Panc1 (cell line): ENCODE measurements around the gene E2F2. TPM values are rescaled to one million over a fixed set of nuclear protein-coding genes. Genes with fewer than 3 reads are reported as not detected.

ENCODE experiments used
- ATAC-seq: fragments of 200-7000 bp; cut with Tn5 transposase; 2 replicates; pipeline ENCODE4 v1.9.1; 2020; ENCODE audit warnings: mild to moderate bottlenecking, moderate library complexity
- BruUV-seq: library from RNA; stranded (reverse); fragments of 400-500 nt; replicated peaks from 2 replicates; lab custom pipeline; 2021; lab: Mats Ljungman, UMichigan
- CTCF ChIA-PET: fragments of 300-600 bp; sonication (Branson Sonifier 250); formaldehyde crosslinking; loops from one replicate; lab custom pipeline; 2022; ENCODE audit warnings: antibody characterized with exemption; lab: Charles Lee
- POLR2A ChIA-PET: fragments of 300-600 bp; sonication (Branson Sonifier 250); formaldehyde crosslinking; loops from one replicate; lab custom pipeline; 2022; ENCODE audit warnings: antibody characterized with exemption; lab: Charles Lee
- DNase-seq: peaks from one replicate; pipeline ENCODE4 v3.0.0-alpha.2; 2010; ENCODE audit warnings: low read depth, low spot score
- H3K27ac ChIP-seq: 2 replicates; pipeline ENCODE4 v1.5.1; 2011; ENCODE audit warnings: mild to moderate bottlenecking, low read length, inconsistent platforms
- H3K27me3 ChIP-seq: fragments of 200-500 bp; sonication (Bioruptor generic); 2 replicates; pipeline ENCODE4 v1.6.0; 2014; ENCODE audit warnings: low read length, inconsistent platforms; ENCODE audit not compliant: control insufficient read depth, insufficient read depth
- H3K36me3 ChIP-seq: fragments of 200-500 bp; sonication (Bioruptor generic); 2 replicates; pipeline ENCODE4 v1.5.1; 2014; ENCODE audit warnings: inconsistent platforms, mild to moderate bottlenecking, low read length, moderate library complexity; ENCODE audit not compliant: control insufficient read depth, insufficient read depth
- H3K4me1 ChIP-seq: 2 replicates; pipeline ENCODE4 v1.5.1; 2011; ENCODE audit warnings: inconsistent platforms, mild to moderate bottlenecking, low read length, moderate library complexity; ENCODE audit not compliant: control insufficient read depth, insufficient read depth
- H3K4me3 ChIP-seq, 2 experiments: 2 replicates each; pipeline ENCODE4 v1.5.1; 2011 to 2012; ENCODE audit warnings: low read depth in 2 of 2, low read length in 2 of 2, mild to moderate bottlenecking in 2 of 2, inconsistent platforms in 1 of 2, moderate library complexity in 1 of 2
- H3K9me3 ChIP-seq: fragments of 200-500 bp; sonication (Bioruptor generic); 2 replicates; pipeline ENCODE4 v1.5.1; 2014; ENCODE audit warnings: low read depth, mild to moderate bottlenecking, inconsistent platforms, low read length, moderate library complexity; ENCODE audit not compliant: control insufficient read depth, insufficient read depth
- SIN3A ChIP-seq: IDR thresholded peaks from 2 replicates; pipeline ENCODE4 v1.6.1; 2012; ENCODE audit warnings: low read depth, mild to moderate bottlenecking, low read length, moderate library complexity, borderline replicate concordance; ENCODE audit not compliant: insufficient read depth
- TCF7L2 ChIP-seq: IDR thresholded peaks from 2 replicates; pipeline ENCODE4 v1.6.1; 2011; ENCODE audit warnings: mild to moderate bottlenecking, low read depth, low read length, inconsistent platforms
- in situ Hi-C: cut with HindIII; loops from 2 replicates; pipeline ENCODE4 v1.10.0; 2016; ENCODE audit warnings: low sequenced_read_pairs, low pct_unique_long_range_greater_than_20kb
- intact Hi-C: fragments of 100-400 bp; cut with micrococcal nuclease; formaldehyde crosslinking; loops from one replicate; pipeline ENCODE4 v1.10.0; 2022; ENCODE audit not compliant: unreplicated experiment
- total RNA-seq: library from RNA; stranded (reverse); gene quantifications from one replicate; pipeline ENCODE4 v1.2.1, GENCODE V29; 2021; ENCODE audit not compliant: unreplicated experiment
- TF ChIP-seq, protein P1 (sequence below), 2 experiments: IDR thresholded peaks; 2 replicates each; pipeline ENCODE4 v1.6.1; 2011 to 2012; ENCODE audit warnings: low read depth in 2 of 2, control low read depth in 1 of 2, low read length in 1 of 2, mild to moderate bottlenecking in 1 of 2, moderate library complexity in 1 of 2; ENCODE audit not compliant: insufficient read depth in 1 of 2
- TF ChIP-seq, protein P2 (sequence below): fragments of 450-650 bp; IDR thresholded peaks from 2 replicates; pipeline ENCODE4 v1.5.1; 2017; ENCODE audit warnings: mild to moderate bottlenecking

Gene E2F2
- total RNA-seq, 1 experiment from 2014 or later = 9.5 TPM

DNA sequence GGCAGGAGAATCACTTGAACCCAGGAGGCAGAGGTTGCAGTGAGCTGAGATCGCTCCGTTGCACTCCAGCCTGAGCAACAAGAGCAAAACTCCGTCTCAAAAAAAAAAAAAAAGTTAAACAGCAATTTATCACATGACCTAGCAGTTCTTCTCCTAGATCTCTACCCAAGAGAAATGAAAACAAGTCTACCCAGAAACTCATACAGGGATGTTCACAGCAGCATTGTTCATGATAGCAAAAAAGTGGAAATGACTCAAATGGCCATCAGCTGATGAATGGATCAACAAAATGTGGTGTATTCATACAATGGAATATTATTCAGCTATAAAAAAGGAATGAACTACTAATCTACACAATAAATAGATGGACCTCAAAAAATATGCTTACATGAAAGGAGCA, 40.4 kb upstream of the E2F2 start:
- in situ Hi-C loops (no loop called here), intact Hi-C loops (no loop called here)
- BruUV-seq = no TSS peak
- Histone ChIP-seq H3K27ac (no peak overlapping the region), H3K4me3 (no peak overlapping the region), H3K36me3 (no peaks in the 10 kb centered on the region), H3K9me3 (no peaks in the 10 kb centered on the region), H3K4me1 (peaks cover 9% of the 10 kb centered on the region), H3K27me3 (no peaks in the 10 kb centered on the region)
- ChIA-PET CTCF (interaction anchor here (0.7 kb wide), 1 partner anchor 53 kb away, joined by 4 read pairs; no protein-coding TSS in a partner anchor), POLR2A (no interaction called here)
- ATAC-seq (no peak), DNase-seq (no peak)
- TF ChIP-seq, protein P1, sequence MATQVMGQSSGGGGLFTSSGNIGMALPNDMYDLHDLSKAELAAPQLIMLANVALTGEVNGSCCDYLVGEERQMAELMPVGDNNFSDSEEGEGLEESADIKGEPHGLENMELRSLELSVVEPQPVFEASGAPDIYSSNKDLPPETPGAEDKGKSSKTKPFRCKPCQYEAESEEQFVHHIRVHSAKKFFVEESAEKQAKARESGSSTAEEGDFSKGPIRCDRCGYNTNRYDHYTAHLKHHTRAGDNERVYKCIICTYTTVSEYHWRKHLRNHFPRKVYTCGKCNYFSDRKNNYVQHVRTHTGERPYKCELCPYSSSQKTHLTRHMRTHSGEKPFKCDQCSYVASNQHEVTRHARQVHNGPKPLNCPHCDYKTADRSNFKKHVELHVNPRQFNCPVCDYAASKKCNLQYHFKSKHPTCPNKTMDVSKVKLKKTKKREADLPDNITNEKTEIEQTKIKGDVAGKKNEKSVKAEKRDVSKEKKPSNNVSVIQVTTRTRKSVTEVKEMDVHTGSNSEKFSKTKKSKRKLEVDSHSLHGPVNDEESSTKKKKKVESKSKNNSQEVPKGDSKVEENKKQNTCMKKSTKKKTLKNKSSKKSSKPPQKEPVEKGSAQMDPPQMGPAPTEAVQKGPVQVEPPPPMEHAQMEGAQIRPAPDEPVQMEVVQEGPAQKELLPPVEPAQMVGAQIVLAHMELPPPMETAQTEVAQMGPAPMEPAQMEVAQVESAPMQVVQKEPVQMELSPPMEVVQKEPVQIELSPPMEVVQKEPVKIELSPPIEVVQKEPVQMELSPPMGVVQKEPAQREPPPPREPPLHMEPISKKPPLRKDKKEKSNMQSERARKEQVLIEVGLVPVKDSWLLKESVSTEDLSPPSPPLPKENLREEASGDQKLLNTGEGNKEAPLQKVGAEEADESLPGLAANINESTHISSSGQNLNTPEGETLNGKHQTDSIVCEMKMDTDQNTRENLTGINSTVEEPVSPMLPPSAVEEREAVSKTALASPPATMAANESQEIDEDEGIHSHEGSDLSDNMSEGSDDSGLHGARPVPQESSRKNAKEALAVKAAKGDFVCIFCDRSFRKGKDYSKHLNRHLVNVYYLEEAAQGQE (IDR thresholded peaks at IDR 0.05; ENCODE audit: insufficient read depth in 1 of 2, low read depth in 2 of 2, low read length in 1 of 2) = no peak

DNA sequence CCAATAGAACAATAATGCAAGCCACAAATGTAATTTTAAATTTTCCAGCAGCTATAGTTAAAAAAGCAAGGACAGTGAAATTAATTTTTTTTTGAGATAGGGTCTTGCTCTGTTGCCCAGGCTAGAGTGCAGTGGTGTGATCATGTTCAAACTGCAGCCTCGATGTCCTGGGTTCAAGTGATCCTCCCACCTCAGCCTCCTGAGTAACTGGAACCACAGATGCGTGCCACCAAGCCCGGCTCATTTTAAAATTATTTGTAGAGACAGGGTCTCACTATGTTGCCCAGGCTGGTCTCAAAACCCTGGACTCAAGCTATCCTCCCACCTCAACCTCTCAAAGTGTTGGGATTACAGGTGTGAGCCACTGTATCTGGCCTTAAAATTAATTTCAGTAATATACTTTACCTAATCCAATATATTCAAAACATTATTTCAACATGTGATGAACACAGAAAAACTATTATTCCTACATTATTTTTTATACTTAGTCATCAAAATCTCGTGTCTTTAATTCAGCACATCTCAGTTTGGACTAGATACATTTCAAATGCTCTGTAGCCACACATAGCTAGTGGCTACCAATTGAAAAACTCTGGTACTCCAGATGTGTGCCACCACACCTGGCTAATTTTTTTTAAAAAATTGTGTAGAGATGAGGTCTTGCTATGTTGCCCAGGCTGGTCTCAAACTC, 39.1 kb upstream of the E2F2 start:
- BruUV-seq = no TSS peak
- CTCF ChIA-PET = interaction anchor here (0.6 kb wide), 1 partner anchor 60 kb away, joined by 3 read pairs; no protein-coding TSS in a partner anchor
- no peak for TF ChIP-seq TCF7L2
- no peak for TF ChIP-seq SIN3A
- TF ChIP-seq, protein P2, sequence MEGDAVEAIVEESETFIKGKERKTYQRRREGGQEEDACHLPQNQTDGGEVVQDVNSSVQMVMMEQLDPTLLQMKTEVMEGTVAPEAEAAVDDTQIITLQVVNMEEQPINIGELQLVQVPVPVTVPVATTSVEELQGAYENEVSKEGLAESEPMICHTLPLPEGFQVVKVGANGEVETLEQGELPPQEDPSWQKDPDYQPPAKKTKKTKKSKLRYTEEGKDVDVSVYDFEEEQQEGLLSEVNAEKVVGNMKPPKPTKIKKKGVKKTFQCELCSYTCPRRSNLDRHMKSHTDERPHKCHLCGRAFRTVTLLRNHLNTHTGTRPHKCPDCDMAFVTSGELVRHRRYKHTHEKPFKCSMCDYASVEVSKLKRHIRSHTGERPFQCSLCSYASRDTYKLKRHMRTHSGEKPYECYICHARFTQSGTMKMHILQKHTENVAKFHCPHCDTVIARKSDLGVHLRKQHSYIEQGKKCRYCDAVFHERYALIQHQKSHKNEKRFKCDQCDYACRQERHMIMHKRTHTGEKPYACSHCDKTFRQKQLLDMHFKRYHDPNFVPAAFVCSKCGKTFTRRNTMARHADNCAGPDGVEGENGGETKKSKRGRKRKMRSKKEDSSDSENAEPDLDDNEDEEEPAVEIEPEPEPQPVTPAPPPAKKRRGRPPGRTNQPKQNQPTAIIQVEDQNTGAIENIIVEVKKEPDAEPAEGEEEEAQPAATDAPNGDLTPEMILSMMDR = no peak
- TF ChIP-seq, protein P1 (IDR thresholded peaks at IDR 0.05; ENCODE audit: insufficient read depth in 1 of 2, low read depth in 2 of 2, low read length in 1 of 2) = no peak
- in situ Hi-C loops = no loop called here
- ATAC-seq (no peak), DNase-seq (no peak)
- Histone ChIP-seq H3K4me3 (no peak overlapping the region), H3K9me3 (no peaks in the 10 kb centered on the region), H3K27me3 (no peaks in the 10 kb centered on the region), H3K4me1 (peaks cover 12% of the 10 kb centered on the region), H3K36me3 (no peaks in the 10 kb centered on the region), H3K27ac (no peak overlapping the region)
- POLR2A ChIA-PET = no interaction called here
- intact Hi-C loops = no loop called here
